ENCODE results near the gene PLEKHM2. TPM values are rescaled to one million over a fixed set of nuclear protein-coding genes. Genes with fewer than 3 reads are reported as not detected.
A peak's percentile ranks its signal among the peaks of the same experiment; 100 is the strongest.
"Not testable (repeated sequence)": the region's sequence is repeated elsewhere in the genome, so short reads cannot be mapped to it uniquely, and the experiment has no call there.

PLEKHM2 gene
- total RNA-seq, 1 experiment from 2014 or later, result 32.6 TPM

DNA sequence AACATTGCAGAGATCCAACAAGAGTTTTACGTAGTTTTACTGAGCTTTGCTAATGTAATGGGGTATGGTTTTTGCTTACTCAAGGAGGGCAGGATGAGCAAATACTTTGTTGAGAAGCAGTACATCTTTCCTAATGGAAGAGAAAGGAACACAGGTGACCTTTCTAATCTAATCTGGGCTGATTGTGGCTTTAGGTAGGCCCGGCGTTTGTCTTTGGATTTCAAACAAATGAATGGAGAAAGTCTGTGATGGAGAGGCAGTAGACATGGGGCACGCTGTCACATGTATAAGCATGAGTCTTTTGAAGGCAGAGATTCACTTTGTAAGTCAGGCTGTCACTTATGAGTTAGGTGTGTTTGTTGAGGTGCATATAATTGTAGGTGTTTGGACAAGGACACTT lies 1.7 kb downstream of the PLEKHM2 start:
- no peaks in the 10 kb centered on the region for H3K27me3 ChIP-seq
- H3K9me3 ChIP-seq, result no peaks in the 10 kb centered on the region
- H3K4me3 ChIP-seq, result peak overlapping the region; percentile 80
- DNase-seq, result no peak
- H3K36me3 ChIP-seq, result 0 out of 2 replicates have a peak, but pooled peaks cover 2% of the 10 kb centered on the region

DNA sequence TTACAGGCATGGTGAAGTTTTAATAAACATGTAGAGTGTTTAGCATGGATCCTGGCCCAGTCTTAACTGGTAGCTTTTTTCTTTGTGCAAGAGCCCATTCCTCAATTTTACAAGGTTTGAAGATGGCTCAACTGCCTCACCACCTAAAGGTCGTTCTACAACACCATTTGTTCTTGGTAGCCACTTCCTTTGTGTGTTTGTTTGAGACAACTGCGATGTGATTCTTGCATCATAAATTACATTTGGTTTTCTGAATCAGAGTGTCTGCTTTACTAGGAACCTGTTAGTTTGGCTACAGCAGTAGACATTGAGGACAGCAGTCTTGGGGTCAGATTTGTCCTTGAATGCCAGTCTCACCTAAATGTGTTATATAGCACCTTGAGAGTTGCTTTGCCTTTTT lies 3.3 kb downstream of the PLEKHM2 start:
- DNase-seq, result no peak
- no peak overlapping the region for H3K4me3 ChIP-seq
- no peaks in the 10 kb centered on the region for H3K27me3 ChIP-seq
- H3K9me3 ChIP-seq, result no peaks in the 10 kb centered on the region
- H3K36me3 ChIP-seq, result 0 out of 2 replicates have a peak, but pooled peaks cover 2% of the 10 kb centered on the region

DNA sequence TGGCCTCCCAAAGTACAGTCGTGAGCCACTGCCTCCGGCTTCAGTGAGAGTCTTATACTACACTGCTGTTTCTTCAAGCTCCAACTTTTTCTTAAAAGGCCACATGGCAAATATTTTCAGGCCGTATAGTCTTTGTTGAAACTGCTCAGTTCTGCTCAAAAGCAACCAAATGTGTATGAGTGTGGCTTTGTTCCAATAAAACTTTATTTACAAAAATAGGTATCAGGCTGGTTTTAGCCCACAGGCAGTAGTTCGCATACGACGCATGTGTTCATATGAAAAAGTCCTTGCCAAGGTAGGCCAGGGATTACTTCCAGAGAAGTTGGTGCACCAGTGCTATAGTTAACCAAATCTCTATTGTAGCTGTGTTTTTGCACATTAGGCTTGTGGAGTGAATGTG lies 6.2 kb downstream of the PLEKHM2 start:
- DNase-seq, result no peak
- no peaks in the 10 kb centered on the region for H3K9me3 ChIP-seq
- 0 out of 2 replicates have a peak, but pooled peaks cover 6% of the 10 kb centered on the region for H3K36me3 ChIP-seq
- no peaks in the 10 kb centered on the region for H3K27me3 ChIP-seq
- H3K4me3 ChIP-seq, result no peak overlapping the region

DNA sequence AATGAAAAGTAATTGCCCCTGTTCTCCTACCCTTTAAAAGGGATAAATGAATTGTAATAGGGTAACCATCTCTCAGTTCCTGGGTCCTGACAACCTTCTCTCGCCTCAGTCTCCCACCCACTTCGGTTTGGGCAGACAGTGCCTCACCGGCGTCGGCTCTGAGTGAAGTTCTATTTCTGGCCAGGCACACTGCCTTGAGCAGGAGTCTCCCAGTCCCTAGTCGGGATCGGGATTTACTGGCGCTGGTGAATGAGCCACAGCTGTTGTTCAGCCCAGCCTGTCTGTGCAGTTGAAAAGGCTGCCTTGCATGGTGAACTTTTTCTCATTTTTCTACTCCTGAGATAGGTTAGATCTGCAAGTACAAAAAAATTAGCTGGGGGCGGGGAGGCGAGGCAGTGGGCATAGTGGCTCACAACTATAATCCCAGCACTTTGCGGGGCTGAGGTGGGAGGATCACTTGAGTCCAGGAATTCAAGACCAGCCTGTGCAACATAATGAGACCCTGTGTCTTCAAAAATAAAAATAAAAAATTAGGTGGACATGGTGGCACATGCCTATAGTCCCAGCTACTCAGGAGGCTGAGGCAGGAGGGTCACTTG lies 7.4 kb downstream of the PLEKHM2 start:
- Histone ChIP-seq H3K36me3 (0 out of 2 replicates have a peak, but pooled peaks cover 7% of the 10 kb centered on the region), H3K27me3 (no peaks in the 10 kb centered on the region), H3K9me3 (no peaks in the 10 kb centered on the region), H3K4me3 (no peak overlapping the region)
- no peak for DNase-seq

DNA sequence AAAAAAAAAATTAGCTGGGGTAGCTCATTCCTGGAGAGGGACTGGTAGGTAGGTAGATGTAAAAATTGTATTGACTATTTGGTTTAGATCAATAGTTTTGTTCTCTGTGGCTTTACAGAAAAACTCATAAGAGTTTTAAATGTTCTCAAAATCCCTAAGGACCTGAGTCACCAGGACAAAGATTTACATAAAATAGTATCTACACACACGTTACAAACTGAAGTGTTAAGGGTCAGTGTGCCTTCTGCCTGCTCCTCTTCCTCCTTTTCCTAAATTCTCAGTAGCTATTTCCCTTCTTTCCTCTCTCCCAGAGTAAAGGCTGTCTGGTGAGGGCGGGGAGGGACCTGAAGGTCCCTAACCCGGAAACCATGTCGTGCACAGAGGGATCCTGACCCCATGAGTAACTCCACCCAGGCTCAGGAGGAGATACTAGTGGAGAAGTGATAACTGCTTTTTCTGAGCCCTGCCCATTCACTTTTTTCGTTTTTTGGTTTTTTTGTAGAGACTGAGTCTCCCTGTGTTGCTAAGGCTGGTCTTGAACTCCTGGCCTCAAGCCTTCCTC lies 8.1 kb downstream of the PLEKHM2 start:
- Histone ChIP-seq H3K9me3 (no peaks in the 10 kb centered on the region), H3K27me3 (no peaks in the 10 kb centered on the region), H3K36me3 (peaks cover 7% of the 10 kb centered on the region; the same call in 1 of the 2 replicates), H3K4me3 (no peak overlapping the region)
- no peak for DNase-seq

DNA sequence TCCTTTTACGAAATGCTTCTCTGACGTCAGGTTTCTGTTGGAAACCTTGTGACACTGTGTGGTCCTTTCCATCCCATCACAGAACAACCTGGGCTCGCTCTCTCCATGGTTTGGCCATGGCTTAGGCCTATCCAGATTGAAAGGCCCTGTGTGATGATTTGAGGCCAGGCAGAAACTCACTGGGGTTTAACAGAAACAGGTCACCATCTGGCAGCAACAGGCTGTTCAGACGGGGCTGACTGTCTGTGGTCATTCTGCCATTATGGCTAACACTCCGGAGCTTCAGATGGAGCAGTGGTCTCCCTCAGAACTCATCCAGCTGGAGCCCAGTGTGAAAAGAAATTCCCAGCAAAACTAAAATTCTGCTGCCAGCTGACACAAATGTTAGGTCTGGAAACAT lies 9.3 kb downstream of the PLEKHM2 start:
- peaks cover 7% of the 10 kb centered on the region; the same call in 1 of the 2 replicates for H3K36me3 ChIP-seq
- no peaks in the 10 kb centered on the region for H3K9me3 ChIP-seq
- H3K4me3 ChIP-seq, result no peak overlapping the region
- DNase-seq, result no peak
- no peaks in the 10 kb centered on the region for H3K27me3 ChIP-seq

DNA sequence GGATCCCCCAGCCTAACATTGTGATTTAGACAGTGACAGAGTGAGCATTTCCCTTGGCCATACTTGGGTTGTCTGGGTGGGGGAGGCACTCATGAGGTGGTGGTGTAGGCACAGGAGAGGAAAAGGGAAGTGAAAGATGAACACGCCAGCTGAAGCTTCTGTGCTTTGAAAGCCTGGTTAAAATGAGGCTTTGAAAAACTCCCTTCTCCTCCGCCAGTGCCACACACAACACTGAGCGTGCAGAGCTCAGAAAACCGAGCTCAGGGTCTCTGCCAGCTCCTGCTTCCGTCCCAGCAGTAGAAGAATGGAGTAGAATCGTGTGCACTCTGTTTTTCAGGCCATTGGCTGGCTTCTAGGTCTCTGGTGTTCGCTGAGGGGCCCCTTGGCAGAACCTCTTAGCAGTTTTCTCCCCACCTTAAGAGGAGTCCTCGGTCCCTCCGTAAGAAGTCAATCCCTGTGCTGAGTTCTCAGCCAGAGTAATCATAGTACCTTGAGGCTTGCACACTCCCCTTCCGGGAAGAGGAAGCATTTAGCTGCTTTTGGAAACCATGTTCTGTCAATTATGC lies 12.9 kb downstream of the PLEKHM2 start:
- H3K4me3 ChIP-seq, result no peak overlapping the region
- H3K36me3 ChIP-seq, result peaks cover 4% of the 10 kb centered on the region; the same call in 1 of the 2 replicates
- DNase-seq, result no peak
- H3K27me3 ChIP-seq, result no peaks in the 10 kb centered on the region
- no peaks in the 10 kb centered on the region for H3K9me3 ChIP-seq

DNA sequence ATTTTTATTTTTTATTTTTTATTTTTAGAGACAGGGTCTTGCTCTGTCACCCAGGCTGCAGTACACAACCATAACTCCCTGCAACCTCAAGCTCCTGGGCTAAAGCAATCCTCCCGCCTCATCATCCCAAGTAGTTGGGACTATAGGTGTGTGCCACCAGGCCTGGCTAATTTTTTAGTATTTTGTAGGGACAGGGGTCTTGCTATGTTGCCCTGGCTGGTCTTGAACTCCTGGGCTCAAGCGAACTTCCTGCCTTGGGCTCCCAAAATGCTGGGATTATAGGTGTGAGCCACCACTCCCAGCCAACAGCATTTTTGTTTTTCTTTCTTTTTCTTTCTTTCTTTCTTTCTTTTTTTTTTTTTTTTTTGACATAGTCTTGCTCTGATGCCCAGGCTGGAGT lies 14.1 kb downstream of the PLEKHM2 start:
- Histone ChIP-seq H3K9me3 (no peaks in the 10 kb centered on the region), H3K4me3 (no peak overlapping the region), H3K36me3 (peaks cover 4% of the 10 kb centered on the region; the same call in 1 of the 2 replicates), H3K27me3 (no peaks in the 10 kb centered on the region)
- no peak for DNase-seq

DNA sequence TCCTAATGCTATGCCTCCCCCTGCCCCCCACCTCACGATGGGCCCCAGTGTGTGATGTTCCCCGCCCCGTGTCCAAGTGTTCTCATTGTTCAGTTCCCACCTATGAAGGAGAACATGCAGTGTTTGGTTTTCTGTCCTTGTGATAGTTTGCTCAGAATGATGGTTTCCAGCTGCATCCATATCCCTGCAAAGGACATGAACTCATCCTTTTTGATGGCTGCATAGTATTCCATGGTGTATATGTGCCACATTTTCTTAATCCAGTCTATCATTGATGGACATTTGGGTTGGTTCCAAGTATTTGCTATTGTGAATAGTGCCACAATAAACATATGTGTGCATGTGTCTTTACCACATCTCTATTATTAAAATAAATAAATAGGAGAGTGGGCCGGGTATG lies 15.2 kb downstream of the PLEKHM2 start:
- not testable (repeated sequence) for H3K27me3 ChIP-seq, H3K9me3 ChIP-seq, H3K4me3 ChIP-seq, DNase-seq, H3K36me3 ChIP-seq

DNA sequence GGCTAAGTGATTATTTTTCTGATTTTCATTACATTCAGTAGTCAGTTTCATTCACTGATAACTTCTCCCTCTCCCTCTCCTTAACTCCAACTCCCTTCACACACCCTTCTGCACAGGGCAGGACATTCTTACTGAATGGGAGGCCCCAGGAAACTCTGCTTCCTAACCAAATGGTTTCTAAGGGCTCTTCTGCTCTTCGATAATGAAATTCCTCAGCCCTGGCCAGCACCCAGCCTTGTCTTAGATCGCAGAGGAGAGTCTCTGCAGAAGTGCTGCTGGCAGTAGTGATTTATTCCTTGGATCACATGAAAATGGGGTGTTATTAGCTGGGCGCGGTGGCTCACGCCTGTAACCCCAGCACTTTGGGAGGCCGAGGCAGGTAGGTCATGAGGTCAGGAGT lies 16.4 kb downstream of the PLEKHM2 start:
- Histone ChIP-seq H3K4me3 (no peak overlapping the region), H3K9me3 (no peaks in the 10 kb centered on the region), H3K36me3 (peaks cover 8% of the 10 kb centered on the region), H3K27me3 (no peaks in the 10 kb centered on the region)
- no peak for DNase-seq

DNA sequence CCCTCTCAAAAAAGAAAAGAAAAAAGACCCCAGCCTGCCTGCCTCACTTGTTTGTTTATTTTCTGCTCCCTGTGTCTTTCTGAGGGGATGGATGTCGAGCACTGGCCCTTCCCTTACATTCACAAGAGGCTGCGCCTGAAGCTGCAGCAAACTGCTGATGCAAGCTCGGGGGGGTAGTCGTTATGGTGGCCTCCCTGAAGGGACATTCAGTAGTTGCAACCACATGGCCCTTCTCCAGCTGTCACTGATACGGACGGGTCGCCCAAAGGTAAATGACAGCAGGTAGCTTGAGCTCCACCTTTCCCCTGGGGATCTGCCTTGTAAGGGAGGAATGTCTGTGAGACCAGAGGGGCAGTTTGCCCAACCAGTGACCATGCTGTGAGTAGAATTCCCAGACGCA lies 17.7 kb downstream of the PLEKHM2 start:
- no peak for DNase-seq
- Histone ChIP-seq H3K4me3 (no peak overlapping the region), H3K9me3 (no peaks in the 10 kb centered on the region), H3K36me3 (peaks cover 8% of the 10 kb centered on the region), H3K27me3 (no peaks in the 10 kb centered on the region)

DNA sequence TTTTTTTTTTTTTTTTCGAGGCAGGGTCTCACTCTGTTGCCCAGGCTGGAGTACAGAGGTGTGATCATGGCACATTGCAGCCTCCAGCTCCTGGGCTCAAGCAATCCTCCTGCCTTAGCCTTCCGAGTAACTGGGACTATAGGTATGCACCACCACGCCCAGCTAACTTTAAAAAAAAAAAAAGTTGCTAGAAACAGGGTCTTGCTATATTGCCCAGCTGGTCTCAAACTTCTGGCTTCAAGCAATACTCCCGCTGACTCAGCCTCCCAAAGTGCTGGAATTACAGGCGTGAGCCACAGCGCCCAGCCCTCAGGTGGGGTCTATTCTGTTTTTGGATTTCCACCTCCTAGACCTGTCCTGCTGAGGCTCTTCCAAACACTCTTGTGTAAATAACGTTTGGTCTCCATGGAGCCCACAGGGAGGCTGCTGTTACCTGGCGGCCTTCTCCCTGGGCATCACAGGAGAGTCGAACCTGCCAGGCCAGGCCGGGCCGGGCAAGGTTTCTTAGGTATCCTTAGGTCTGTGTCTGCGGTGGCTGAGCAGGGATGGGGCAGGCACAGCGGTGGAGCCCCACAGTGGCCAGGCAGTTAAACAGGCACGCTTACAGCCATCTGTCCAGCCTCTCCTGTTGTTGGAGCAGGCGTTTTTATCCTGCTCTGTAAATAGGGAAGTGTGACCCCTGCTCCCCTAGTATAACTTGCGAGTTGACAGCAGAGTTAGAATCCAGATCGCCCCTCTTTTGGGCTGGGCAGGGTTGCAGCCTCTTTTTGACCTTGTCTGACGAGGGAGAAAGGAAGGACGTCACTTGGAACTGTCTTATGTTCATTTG lies 18.8 kb downstream of the PLEKHM2 start:
- H3K4me3 ChIP-seq, result no peak overlapping the region
- no peaks in the 10 kb centered on the region for H3K9me3 ChIP-seq
- H3K27me3 ChIP-seq, result no peaks in the 10 kb centered on the region
- H3K36me3 ChIP-seq, result peaks cover 8% of the 10 kb centered on the region
- peak; percentile 19 for DNase-seq

DNA sequence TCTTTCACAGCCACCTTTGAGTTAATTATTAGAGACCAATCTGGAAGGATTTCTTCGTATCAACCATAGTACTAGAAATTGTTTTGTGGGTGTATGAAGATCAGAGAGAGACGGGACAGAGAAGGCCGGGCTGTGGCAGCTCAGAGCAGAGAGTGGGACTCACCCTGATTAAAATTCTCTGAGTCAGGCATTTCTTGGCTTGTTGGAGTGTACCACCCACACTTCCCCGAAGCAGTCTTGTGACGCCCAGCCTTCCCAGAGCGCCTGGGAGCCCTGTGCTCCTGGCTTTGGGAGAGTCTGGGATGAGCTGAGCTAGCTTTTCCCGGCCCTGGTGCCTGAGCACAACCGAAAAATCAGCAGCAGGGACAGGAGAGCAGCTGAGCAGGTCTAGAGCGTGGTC lies 19.4 kb downstream of the PLEKHM2 start:
- peak; percentile 87 for DNase-seq
- Histone ChIP-seq H3K9me3 (no peaks in the 10 kb centered on the region), H3K4me3 (no peak overlapping the region), H3K36me3 (peaks cover 8% of the 10 kb centered on the region), H3K27me3 (no peaks in the 10 kb centered on the region)

DNA sequence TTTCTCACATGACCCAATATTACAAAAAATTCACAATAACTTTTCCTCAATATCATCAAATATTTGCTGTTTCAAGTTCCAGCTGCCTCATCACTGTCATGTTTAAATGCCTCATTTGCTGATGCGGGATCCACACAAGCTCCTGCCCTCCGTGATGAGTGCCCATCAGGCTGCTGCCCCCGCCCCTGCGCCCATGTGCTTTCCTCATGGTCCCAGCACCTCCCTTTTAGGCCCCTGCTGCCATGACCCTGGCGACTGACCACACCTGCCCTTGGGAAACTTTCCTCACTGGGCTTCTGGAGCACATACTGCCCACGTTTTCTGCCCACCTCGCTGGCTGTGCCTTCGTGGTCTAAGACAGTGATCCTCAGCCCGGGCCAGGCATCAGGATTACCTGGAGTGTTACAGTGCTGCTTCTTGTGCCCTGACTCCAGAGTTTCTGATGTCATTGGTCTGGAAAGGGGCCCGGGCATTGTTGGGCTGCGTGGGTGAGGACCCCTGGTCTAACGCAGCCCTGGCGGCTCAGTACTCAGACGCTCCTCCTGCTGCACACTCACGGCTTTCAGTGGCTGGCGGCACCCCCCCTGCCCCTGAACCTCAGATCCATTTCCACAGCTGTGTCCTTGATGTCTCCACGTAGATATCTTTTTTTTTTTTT lies 20.5 kb downstream of the PLEKHM2 start:
- no peak for DNase-seq
- no peaks in the 10 kb centered on the region for H3K27me3 ChIP-seq
- no peaks in the 10 kb centered on the region for H3K9me3 ChIP-seq
- H3K36me3 ChIP-seq, result peaks cover 8% of the 10 kb centered on the region
- H3K4me3 ChIP-seq, result no peak overlapping the region

DNA sequence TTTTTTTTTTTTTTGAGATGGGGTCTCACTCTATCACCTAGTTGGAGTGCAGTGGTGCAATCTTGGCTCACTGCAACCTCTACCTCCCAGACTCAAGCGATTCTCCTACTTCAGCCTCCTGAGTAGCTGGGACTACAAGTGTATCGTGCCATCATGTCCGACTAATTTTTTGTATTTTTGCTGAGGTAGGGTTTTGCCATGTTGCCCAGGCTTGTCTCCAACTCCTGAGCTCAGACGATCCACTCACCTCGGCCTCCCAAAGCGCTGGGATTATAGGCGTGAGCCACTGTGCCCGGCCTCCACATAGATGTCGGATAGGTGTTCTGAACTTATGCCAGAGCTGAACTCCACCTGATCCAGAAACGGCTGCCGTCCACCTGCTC lies 21.1 kb downstream of the PLEKHM2 start:
- DNase-seq, result no peak
- no peaks in the 10 kb centered on the region for H3K9me3 ChIP-seq
- peaks cover 8% of the 10 kb centered on the region for H3K36me3 ChIP-seq

DNA sequence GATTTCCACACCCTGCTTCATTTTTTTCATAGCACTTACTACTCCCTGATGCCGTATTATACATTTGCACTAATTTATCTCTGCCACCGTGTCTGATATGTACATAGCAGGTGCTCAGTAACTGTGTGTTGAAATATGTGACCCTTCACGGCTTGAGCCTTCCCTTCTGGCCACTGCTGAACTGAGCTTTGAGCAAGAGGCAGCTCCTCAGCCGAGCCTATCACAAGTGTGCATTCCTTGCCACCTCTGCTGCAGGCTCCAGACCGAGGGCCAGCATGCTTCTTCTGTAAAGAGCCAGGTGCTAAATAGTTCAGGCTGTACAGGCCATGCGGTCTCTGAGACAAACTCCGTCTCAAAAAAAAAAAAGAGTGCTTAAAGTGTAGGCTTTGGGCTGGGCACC lies 22.6 kb downstream of the PLEKHM2 start:
- H3K36me3 ChIP-seq, result peaks cover 8% of the 10 kb centered on the region
- H3K4me3 ChIP-seq, result no peak overlapping the region
- no peaks in the 10 kb centered on the region for H3K9me3 ChIP-seq
- no peaks in the 10 kb centered on the region for H3K27me3 ChIP-seq
- DNase-seq, result no peak

More for the DNA sequence above, 21.1 kb downstream of the PLEKHM2 start:
- no peaks in the 10 kb centered on the region for H3K27me3 ChIP-seq
- no peak overlapping the region for H3K4me3 ChIP-seq
